Left lung (tissue), 10 donors: Measurements from ENCODE around the gene PTPRN2. TPM values are rescaled to one million over a fixed set of nuclear protein-coding genes. Genes with fewer than 3 reads are reported as not detected.

Experiments used
- ATAC-seq: fragments of 200-7000 bp; cut with Tn5 transposase; one replicate; pipeline ENCODE4 v1.9.1; 2020; ENCODE audit warnings: moderate library complexity
- DNase-seq, 4 donors: peaks; one replicate each; pipeline ENCODE4 v3.0.0-alpha.2; 2013 to 2020
- H3K27ac ChIP-seq, 2 donors: fragments of 200-600 bp; sonication (generic) in 1 of 2; one replicate each; pipeline versions ENCODE4 v1.5.0 to v1.8.0; 2020 to 2021
- H3K27me3 ChIP-seq, 2 donors: fragments of 200-600 bp; sonication (generic) in 1 of 2; one replicate each; pipeline versions ENCODE4 v1.5.0 to v1.8.0; 2020 to 2021
- H3K36me3 ChIP-seq, 2 donors: fragments of 200-600 bp; sonication (generic) in 1 of 2; one replicate each; pipeline versions ENCODE4 v1.5.0 to v1.8.0; 2020 to 2021
- H3K4me1 ChIP-seq, 2 donors: fragments of 200-600 bp; one replicate each; pipeline ENCODE4 v1.8.0; 2021
- H3K4me3 ChIP-seq, 2 donors: fragments of 200-600 bp; sonication (generic) in 1 of 2; one replicate each; pipeline versions ENCODE4 v1.5.0 to v1.8.0; 2020 to 2021; ENCODE audit warnings: mild to moderate bottlenecking in 1 of 2
- H3K9me3 ChIP-seq, 2 donors: fragments of 200-600 bp; sonication (generic) in 1 of 2; one replicate each; pipeline versions ENCODE4 v1.5.0 to v1.8.0; 2020 to 2021
- CTCF ChIP-seq, 2 donors: fragments of 200-600 bp; sonication (generic) in 1 of 2; IDR thresholded peaks; one replicate each; pipeline versions ENCODE4 v1.5.0 to v1.8.0; 2021; ENCODE audit warnings: antibody characterized with exemption in 2 of 2
- intact Hi-C, 2 donors: fragments of 100-400 bp; cut with DNase I; formaldehyde crosslinking; loops; one replicate each; pipeline versions ENCODE4 v1.11.2 to v1.14.2; 2022
- polyA plus RNA-seq, 6 donors: library from polyadenylated mRNA; unstranded; fragments of 120-200 nt; gene quantifications; one replicate each; pipeline ENCODE4 v1.2.1, GENCODE V29; 2013; ENCODE audit not compliant: insufficient read length in 6 of 6
- total RNA-seq, 2 donors: library from RNA; stranded (reverse); fragmentation: NEBNext Ultra II Directional; extraction: Animal tissue kit (Norgen Biotek cat#: 25700); gene quantifications; one replicate each; pipeline ENCODE4 v1.2.1, GENCODE V29; 2021
- donor health status: DM: no; HTN: yes; CAD: no.
- donor health status: DM: no; HTN: no; CAD: no.

PTPRN2 gene
- total and polyA plus RNA-seq, 8 donors: 4.0 to 7.8 (median 6.8) TPM

GRCh38 chr7:158277219-158278141 lies 310.1 kb downstream of the PTPRN2 start:
- ATAC-seq: no peak
- TF ChIP-seq CTCF (IDR thresholded peaks at IDR 0.05): no peak
- DNase-seq: peak in 1 of 4 donors; percentile 29
- no peaks in the 10 kb centered on the region for H3K4me1 ChIP-seq
- no peaks in the 10 kb centered on the region for H3K27me3 ChIP-seq
- H3K36me3 ChIP-seq: no peaks in the 10 kb centered on the region
- H3K9me3 ChIP-seq: no peaks in the 10 kb centered on the region
- H3K27ac ChIP-seq: no peak overlapping the region
- H3K4me3 ChIP-seq: no peak overlapping the region
- intact Hi-C loops: no loop called here

DNA sequence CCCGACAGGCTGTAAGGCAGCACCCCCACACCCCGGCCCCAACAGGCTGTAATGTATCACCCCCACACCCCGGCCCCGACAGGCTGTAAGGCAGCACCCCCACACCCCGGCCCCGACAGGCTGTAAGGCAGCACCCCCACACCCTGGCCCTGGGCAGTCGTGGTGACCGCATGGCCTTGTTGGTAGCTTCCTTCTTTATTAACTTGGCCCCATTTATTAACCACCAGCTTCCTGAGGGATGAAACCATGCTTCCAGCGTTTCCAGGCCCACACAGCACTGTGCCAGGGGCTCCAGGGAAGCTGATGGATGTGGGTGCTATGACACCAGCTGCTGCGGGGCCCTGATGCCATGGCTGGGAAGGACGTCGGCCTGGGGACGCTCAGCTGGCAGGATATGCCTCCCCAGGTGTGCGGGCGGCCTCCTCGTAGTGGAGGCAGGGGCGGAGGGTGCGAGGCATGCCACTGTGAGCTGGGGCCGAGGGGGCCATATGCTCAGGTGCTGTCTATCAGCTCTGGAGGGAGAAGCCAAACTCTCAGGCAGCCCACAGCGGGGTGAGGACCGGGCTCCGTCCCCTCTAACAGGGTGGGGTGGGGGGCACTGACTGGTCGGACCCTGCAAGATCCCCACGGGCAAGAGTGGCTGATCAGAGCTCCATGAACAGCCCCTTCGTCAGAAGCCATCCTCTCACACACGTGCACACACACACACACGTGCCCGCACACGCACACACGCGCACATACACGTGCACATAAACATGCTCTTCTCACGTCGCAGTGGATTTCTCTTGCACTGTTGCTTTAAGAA lies 311.0 kb downstream of the PTPRN2 start:
- Histone ChIP-seq H3K27me3 (no peaks in the 10 kb centered on the region), H3K9me3 (no peaks in the 10 kb centered on the region), H3K36me3 (no peaks in the 10 kb centered on the region), H3K4me3 (no peak overlapping the region), H3K4me1 (no peaks in the 10 kb centered on the region), H3K27ac (no peak overlapping the region)
- ATAC-seq: no peak
- intact Hi-C loops: no loop called here
- TF ChIP-seq CTCF (IDR thresholded peaks at IDR 0.05): no peak
- DNase-seq: peak in 2 of 4 donors; percentile 8 to 73

GRCh38 chr7:158275711-158276413 lies 311.8 kb downstream of the PTPRN2 start:
- H3K9me3 ChIP-seq: no peaks in the 10 kb centered on the region
- intact Hi-C loops: no loop called here

GRCh38 chr7:158274996-158275395 lies 312.6 kb downstream of the PTPRN2 start:
- H3K36me3 ChIP-seq: no peaks in the 10 kb centered on the region
- H3K4me1 ChIP-seq: no peaks in the 10 kb centered on the region
- H3K9me3 ChIP-seq: no peaks in the 10 kb centered on the region
- H3K4me3 ChIP-seq: no peak overlapping the region
- H3K27ac ChIP-seq: no peak overlapping the region
- DNase-seq (peak in 2 of 4 donors; percentile 21 to 63), ATAC-seq (no peak)
- intact Hi-C loops: no loop called here
- H3K27me3 ChIP-seq: no peaks in the 10 kb centered on the region
- TF ChIP-seq CTCF (IDR thresholded peaks at IDR 0.05): no peak

More at GRCh38 chr7:158275711-158276413, 311.8 kb downstream of the PTPRN2 start:
- no peaks in the 10 kb centered on the region for H3K36me3 ChIP-seq
- no peak for TF ChIP-seq CTCF (IDR thresholded peaks at IDR 0.05)
- no peaks in the 10 kb centered on the region for H3K4me1 ChIP-seq
- no peak for ATAC-seq
- DNase-seq: peak in 2 of 4 donors; percentile 16 to 58
- H3K4me3 ChIP-seq: no peak overlapping the region
- H3K27ac ChIP-seq: no peak overlapping the region
- no peaks in the 10 kb centered on the region for H3K27me3 ChIP-seq
